Uterus (tissue), 2 donors: ENCODE data around the gene MDM4.

Experiments used
- POLR2A ChIP-seq, 2 donors: fragments of 450-650 bp; IDR thresholded peaks; one replicate each; pipeline ENCODE4 v1.6.1; 2016; ENCODE audit warnings: antibody characterized with exemption in 2 of 2, mild to moderate bottlenecking in 1 of 2, moderate library complexity in 1 of 2
- TF ChIP-seq, protein P1 (sequence below), 4 experiments: fragments of 200-600 bp in 2 of 4; fragments of 450-650 bp in 2 of 4; sonication (generic) in 2 of 4; IDR thresholded peaks; one replicate each; pipeline ENCODE4 v1.5.1; 2016 to 2019; ENCODE audit warnings: antibody characterized with exemption in 4 of 4, mild to moderate bottlenecking in 2 of 4, moderate library complexity in 1 of 4

DNA sequence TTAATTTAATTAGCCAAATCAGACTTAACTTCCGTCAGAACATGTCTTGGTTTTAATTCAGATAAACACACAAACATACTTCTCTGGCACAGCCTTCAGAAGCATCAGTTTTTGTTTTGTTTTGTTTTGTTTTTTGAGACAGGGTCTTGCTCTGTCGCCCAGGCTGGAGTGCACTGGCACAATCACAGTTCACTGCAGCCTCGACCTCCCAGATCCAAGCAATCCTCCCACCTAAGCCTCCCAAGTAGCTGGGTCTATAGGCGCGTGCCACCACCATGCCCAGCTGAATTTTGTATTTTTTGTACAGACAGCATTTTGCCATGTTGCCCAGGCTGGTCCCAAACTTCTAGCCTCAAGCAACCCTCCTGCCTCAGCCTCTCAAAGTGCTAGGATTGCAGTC is 34.7 kb downstream of the MDM4 start:
- TF ChIP-seq, protein P1, sequence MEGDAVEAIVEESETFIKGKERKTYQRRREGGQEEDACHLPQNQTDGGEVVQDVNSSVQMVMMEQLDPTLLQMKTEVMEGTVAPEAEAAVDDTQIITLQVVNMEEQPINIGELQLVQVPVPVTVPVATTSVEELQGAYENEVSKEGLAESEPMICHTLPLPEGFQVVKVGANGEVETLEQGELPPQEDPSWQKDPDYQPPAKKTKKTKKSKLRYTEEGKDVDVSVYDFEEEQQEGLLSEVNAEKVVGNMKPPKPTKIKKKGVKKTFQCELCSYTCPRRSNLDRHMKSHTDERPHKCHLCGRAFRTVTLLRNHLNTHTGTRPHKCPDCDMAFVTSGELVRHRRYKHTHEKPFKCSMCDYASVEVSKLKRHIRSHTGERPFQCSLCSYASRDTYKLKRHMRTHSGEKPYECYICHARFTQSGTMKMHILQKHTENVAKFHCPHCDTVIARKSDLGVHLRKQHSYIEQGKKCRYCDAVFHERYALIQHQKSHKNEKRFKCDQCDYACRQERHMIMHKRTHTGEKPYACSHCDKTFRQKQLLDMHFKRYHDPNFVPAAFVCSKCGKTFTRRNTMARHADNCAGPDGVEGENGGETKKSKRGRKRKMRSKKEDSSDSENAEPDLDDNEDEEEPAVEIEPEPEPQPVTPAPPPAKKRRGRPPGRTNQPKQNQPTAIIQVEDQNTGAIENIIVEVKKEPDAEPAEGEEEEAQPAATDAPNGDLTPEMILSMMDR (IDR thresholded peaks at IDR 0.05): no peak
- no peak for TF ChIP-seq POLR2A (IDR thresholded peaks at IDR 0.05)
